NCI-H2029 treated with DMSO at 0.1 percent for 48 hours (cell line): ENCODE measurements around the gene ERCC1.
A peak's percentile ranks its signal among the peaks of the same experiment; 100 is the strongest.
"Not testable (repeated sequence)": the region's sequence is repeated elsewhere in the genome, so short reads cannot be mapped to it uniquely, and the experiment has no call there.

Experiments
- DNase-seq: peaks from one replicate; lab custom pipeline; 2025; lab: John Stamatoyannopoulos, UW

The ERCC1 gene

GRCh38 chr19:45429896-45430295 lies 6.2 kb upstream of the ERCC1 start:
- DNase-seq = not testable (repeated sequence)

- DNase-seq = no peak
Observed at GRCh38 chr19:45428384-45429231, 4.9 kb upstream of the ERCC1 start.

DNA sequence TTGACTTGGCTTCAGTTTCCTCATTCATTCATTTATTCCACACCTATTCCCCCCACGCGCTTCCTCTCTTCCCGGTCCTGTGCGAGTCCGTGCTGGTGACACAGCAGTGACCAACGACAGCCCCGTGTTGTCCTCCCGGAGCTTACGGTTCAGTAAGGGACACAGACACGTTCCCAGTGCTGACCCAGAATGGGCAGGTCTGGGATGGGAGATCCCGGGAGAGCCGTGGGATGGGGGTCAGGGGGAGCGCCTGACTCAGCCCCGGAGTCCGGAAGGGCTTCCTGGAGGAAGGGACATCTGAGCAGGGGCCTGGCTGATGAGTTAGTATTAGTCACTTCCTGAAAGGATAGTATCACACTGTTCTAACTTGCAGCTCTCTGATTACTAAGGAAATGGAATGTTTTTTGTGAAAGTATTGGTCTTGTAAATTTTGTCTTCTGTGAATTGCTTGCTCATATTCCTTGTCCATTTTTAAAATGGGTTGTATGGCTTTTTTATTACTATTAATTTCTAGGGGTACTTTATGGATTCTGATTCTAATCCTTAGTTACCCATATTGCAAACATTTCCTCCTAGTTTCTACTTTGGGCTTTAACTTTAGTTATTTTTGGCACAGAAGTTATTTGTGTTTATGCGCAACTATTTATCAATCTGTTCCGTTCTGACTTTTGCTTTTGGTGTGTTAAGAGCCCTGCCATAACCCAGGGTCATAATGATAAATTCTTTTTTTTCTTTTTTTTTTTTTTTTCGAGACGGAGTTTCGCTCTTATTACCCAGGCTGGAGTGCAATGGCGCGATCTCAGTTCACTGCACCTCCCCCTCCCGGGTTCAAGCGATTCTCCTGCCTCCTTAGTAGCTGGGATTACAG lies 708 bp upstream of the ERCC1 start:
- DNase-seq = no peak

- no peak for DNase-seq
Observed at GRCh38 chr19:45423033-45423588, 606 bp downstream of the ERCC1 start.

DNA sequence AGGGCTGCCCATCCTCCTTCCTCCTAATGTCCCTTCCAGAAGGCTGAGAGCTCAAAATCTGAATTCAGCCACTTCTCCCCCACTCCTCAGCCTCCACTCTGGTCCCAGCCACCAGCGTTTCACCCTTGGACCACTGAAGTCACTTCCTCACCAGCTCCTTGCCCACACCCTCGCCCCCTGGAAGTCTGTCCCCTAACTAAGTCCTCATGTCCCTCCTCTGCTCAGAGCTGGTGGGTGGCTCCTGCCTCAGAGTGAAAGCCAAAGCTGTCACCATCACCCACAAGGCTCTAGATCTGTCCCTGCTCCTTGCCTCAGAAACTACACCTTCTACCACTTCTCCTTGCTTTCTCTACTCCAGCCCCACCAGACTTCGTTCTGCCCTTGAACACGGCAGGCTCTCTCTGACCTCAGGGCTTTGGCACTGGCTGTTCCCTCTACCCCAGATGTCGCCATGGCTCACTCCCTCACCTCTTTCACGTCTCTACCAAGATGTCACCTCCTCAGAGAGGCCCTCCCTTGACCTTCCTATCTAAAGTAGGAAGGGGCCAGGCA lies 1.7 kb downstream of the ERCC1 start:
- no peak for DNase-seq

DNA sequence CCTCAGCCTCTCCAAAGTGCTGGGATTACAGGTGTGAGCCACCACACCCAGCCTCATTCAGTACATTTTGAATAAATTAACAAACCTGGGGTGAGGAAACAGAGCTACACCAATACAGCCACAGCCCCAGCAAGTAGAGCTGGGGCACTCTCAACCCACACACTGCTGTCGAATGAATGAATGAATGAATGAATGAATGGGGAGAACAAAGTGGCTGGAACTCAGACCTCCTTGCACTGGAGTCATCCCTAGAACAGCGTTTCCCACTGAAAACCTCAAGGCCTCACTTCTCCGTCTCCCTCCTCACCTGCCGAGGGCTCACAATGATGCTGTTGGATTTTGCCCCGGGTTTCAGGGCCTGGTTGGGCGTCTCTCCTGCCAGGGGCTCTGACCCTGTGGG lies 2.8 kb downstream of the ERCC1 start:
- DNase-seq = no peak

- no peak for DNase-seq
Observed at GRCh38 chr19:45420356-45420755, 3.4 kb downstream of the ERCC1 start.

DNA sequence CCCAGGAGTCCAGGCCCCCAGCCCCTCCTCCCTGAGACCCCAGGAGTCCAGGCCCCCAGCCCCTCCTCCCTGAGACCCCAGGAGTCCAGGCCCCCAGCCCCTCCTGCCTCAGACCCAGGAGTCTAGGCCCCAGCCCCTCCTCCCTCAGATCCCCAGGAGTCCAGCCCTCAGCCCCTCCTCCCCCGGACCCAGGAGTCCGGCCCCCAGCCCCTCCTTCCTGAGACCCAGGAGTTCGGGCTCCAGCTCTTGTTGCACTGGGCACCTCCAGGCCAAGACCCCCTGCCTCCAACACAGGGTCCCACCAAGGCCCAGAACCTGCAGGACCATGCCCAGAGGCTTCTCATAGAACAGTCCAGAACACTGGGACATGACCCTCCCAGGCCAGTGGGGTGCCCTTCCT lies 3.8 kb downstream of the ERCC1 start:
- DNase-seq = no peak

- no peak for DNase-seq
Observed at GRCh38 chr19:45419396-45419795, 4.3 kb downstream of the ERCC1 start.

- no peak for DNase-seq
Observed at GRCh38 chr19:45418802-45419201, 4.9 kb downstream of the ERCC1 start.

DNA sequence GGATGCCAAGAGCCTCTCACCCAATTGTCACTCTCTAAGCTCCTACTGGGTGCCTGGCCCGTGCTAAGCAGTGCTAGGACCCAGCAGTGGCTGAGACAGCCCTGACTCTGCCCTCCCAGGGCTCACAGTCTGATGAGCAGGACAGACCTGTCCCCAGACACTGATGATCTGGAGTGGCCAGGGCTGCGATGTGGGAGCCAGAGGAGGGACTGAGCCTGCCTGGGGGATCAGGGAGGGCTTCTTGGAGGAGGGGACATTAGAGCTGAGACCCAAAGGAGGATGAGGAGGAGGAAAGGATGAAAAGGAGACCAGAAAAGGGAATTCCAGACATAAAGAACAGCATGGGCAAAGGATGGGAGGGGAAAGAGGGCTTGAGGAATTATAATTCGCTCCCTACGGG lies 6.6 kb downstream of the ERCC1 start:
- DNase-seq = no peak

- no peak for DNase-seq
Observed at GRCh38 chr19:45414468-45414867, 9.2 kb downstream of the ERCC1 start.

GRCh38 chr19:45413497-45413896 lies 10.2 kb downstream of the ERCC1 start:
- DNase-seq = no peak

GRCh38 chr19:45410330-45410729 lies 13.4 kb downstream of the ERCC1 start:
- DNase-seq = not testable (repeated sequence)

DNA sequence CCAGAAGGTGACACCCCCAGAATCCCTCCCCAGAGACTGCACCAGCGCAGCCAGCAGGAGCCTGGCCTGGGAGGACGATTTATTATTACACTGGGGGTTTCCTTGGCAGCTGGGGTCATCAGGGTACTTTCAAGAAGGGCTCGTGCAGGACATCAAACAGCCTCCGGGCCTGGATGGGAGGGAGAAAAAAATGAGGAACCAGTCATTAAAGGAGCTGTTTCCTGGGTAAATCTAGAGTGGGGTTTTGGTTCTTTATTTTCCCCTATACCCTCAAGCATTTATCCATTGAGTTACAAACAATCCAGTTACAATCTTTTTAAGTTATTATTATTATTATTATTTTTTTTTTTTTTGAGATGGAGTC lies 14.2 kb downstream of the ERCC1 start:
- DNase-seq = no peak

GRCh38 chr19:45408830-45409556 lies 14.7 kb downstream of the ERCC1 start:
- no peak for DNase-seq

DNA sequence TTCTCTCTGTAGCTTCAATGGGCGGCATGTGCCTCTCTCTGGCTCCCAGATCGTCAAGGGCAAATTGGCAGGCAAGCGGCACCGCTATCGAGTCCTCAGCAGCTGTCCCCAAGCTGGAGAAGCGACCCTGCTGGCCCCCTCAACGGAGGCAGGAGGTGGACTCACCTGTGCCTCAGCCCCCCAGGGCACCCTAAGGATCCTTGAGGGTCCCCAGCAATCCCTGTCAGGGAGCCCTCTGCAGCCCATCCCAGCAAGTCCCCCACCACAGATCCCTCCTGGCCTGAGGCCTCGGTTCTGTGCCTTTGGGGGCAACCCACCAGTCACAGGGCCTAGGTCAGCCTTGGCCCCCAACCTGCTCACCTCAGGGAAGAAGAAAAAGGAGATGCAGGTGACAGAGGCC lies 15.6 kb downstream of the ERCC1 start:
- no peak for DNase-seq

DNA sequence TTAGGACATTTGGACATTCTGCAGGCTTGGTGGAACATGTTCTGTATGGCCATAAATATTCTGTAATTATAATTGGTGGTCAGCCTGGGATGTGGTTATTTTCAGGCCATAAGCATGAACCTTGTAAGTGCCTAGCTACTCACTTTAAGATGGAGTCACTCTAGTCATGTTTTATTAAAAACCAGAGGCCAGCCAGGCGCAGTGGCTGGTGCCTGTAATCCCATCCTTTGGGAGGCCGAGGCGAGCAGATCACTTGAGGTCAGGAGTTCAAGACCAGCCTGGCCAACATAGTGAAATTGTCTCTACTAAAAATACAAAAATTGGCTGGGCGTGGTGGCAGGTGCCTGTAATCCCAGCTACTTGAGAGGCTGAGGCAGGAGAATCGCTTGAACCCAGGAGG lies 16.1 kb downstream of the ERCC1 start:
- not testable (repeated sequence) for DNase-seq

- DNase-seq = no peak
Observed at GRCh38 chr19:45407091-45407375, 16.7 kb downstream of the ERCC1 start.

DNA sequence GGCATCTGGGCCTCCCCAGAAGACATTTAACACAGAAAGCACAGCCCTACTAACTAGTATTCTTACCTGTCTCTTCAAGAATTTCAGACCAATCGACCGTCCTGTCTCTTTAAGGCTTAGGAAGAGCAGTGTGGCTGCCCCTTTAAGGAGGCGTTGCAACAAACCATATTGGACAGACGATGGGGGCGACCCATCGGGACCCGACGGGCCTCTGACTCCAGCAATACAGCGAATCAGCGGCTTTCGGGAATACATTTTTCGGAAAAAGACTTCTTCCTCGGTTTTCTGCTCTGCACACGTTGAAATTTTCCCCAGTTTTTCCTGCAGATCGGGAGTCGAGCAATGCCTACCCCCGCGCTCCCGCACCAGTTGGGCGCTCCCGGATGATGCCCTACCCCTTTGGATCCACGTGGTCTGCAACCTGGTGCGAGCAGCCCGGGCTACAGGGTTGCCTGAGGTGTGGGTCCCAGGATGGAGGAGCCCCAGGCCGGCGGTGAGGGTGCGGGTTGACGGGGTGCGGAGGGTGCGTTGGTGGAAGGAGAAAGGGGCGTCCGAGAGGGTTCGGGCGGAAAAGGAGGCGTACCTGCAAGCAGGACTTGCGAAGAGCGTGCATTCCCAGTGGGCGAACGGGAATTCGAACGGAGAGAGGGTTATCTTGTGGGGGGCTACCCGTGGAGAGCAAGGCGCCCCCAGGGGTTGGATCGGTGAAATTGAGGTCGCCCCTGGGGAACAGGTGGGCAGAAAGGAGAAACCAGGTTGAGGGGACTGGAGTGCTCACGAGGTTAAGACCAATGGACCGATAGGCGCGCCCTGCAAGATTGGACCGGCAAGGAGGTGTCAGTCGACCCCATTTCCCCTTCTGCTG lies 17.3 kb downstream of the ERCC1 start, which contains the start of gene POLR1G:
TSS of gene POLR1G (plus strand) at position 419 of the 865 bp plus-strand sequence. CDS start at position 472, 53 bp downstream.
- peak; percentile 95 for DNase-seq
